RWPE1 (cell line): ENCODE results near the gene DHRS13.
A peak's percentile ranks its signal among the peaks of the same experiment; 100 is the strongest.

Experiments
- CTCF ChIA-PET: fragments of 350-600 bp; sonication (Branson Sonifier 250); formaldehyde crosslinking; extraction: SDS; loops from one replicate; lab custom pipeline; 2021; lab: Yijun Ruan, JAX
- POLR2A ChIA-PET: fragments of 400-600 bp; formaldehyde crosslinking; extraction: SDS; loops from one replicate; lab custom pipeline; 2020; ENCODE audit warnings: antibody characterized with exemption; ENCODE audit not compliant: low non-redundant PET; lab: Yijun Ruan, JAX
- DNase-seq: peaks from one replicate; pipeline ENCODE4 v3.0.0; 2012; ENCODE audit warnings: low spot score
- H3K27ac ChIP-seq: fragments of 450-650 bp; 2 replicates; pipeline ENCODE4 v1.5.1; 2017
- CTCF ChIP-seq: fragments of 450-650 bp; conservative IDR thresholded peaks from 2 replicates; pipeline ENCODE4 v1.5.1; 2017; ENCODE audit warnings: low read depth, mild to moderate bottlenecking

DHRS13 gene

GRCh38 chr17:28950017-28950751 is 47.3 kb upstream of the DHRS13 start:
- POLR2A ChIA-PET: interaction anchor here (0.8 to 1.2 kb wide), 2 partner anchors 205 to 224 kb away, joined by 3 read pairs; no protein-coding TSS in a partner anchor
- CTCF ChIA-PET: interaction anchor here (0.6 to 3.3 kb wide), 3 partner anchors 15 to 224 kb away, joined by 3 to 20 read pairs (median 3); partner anchors contain the start of gene TLCD1
- peak; percentile 26 for DNase-seq
- peak overlapping the region; percentile 96 for H3K27ac ChIP-seq
- TF ChIP-seq CTCF: no peak

- no peak for TF ChIP-seq CTCF
- peak overlapping the region; percentile 96 for H3K27ac ChIP-seq
- peak; percentile 46 for DNase-seq
- ChIA-PET CTCF (interaction anchor here (0.6 to 3.3 kb wide), 5 partner anchors 16 to 223 kb away, joined by 3 to 20 read pairs (median 4); partner anchors contain the start of gene TLCD1), POLR2A (interaction anchor here (0.6 to 1.2 kb wide), 3 partner anchors 204 to 227 kb away, joined by 3 to 10 read pairs (median 3); no protein-coding TSS in a partner anchor)
Observed at GRCh38 chr17:28949185-28950016, 46.5 kb upstream of the DHRS13 start.

GRCh38 chr17:28948873-28949184 is 46.0 kb upstream of the DHRS13 start:
- POLR2A ChIA-PET: interaction anchor here (0.6 to 0.7 kb wide), 2 partner anchors 183 to 222 kb away, joined by 3 read pairs; no protein-coding TSS in a partner anchor
- no peak for TF ChIP-seq CTCF
- peak overlapping the region; percentile 96 for H3K27ac ChIP-seq
- CTCF ChIA-PET: interaction anchor here (0.5 to 3.3 kb wide), 4 partner anchors 166 to 222 kb away, joined by 4 to 20 read pairs (median 5); partner anchors contain the start of gene TLCD1
- no peak for DNase-seq

- DNase-seq: no peak
- ChIA-PET CTCF (interaction anchor here (0.5 to 1.0 kb wide), 4 partner anchors 166 to 194 kb away, joined by 4 to 7 read pairs (median 5); no protein-coding TSS in a partner anchor), POLR2A (interaction anchor here (0.6 to 0.7 kb wide), 2 partner anchors 183 to 222 kb away, joined by 3 read pairs; no protein-coding TSS in a partner anchor)
- no peak for TF ChIP-seq CTCF
- H3K27ac ChIP-seq: peak overlapping the region; percentile 96
Observed at GRCh38 chr17:28948342-28948741, 45.5 kb upstream of the DHRS13 start.

GRCh38 chr17:28947639-28948038 is 44.8 kb upstream of the DHRS13 start:
- DNase-seq: no peak
- H3K27ac ChIP-seq: no peak overlapping the region

More at GRCh38 chr17:28947639-28948038, 44.8 kb upstream of the DHRS13 start:
- POLR2A ChIA-PET: no interaction called here
- CTCF ChIA-PET: interaction anchor here (0.6 kb wide), 2 partner anchors 183 to 193 kb away, joined by 3 to 7 read pairs; no protein-coding TSS in a partner anchor
- no peak for TF ChIP-seq CTCF
